GM19324 (cell line): ENCODE data around the gene SLC15A2.
"Not testable (repeated sequence)": the region's sequence is repeated elsewhere in the genome, so short reads cannot be mapped to it uniquely, and the experiment has no call there.

Experiments used
- ATAC-seq: cut with Tn5 transposase; IDR thresholded peaks from one replicate; pipeline ENCODE4 v1.9.1; 2021; ENCODE audit warnings: mild to moderate bottlenecking, moderate library complexity; ENCODE audit not compliant: unreplicated experiment, low FRiP score

SLC15A2 gene, protein sequence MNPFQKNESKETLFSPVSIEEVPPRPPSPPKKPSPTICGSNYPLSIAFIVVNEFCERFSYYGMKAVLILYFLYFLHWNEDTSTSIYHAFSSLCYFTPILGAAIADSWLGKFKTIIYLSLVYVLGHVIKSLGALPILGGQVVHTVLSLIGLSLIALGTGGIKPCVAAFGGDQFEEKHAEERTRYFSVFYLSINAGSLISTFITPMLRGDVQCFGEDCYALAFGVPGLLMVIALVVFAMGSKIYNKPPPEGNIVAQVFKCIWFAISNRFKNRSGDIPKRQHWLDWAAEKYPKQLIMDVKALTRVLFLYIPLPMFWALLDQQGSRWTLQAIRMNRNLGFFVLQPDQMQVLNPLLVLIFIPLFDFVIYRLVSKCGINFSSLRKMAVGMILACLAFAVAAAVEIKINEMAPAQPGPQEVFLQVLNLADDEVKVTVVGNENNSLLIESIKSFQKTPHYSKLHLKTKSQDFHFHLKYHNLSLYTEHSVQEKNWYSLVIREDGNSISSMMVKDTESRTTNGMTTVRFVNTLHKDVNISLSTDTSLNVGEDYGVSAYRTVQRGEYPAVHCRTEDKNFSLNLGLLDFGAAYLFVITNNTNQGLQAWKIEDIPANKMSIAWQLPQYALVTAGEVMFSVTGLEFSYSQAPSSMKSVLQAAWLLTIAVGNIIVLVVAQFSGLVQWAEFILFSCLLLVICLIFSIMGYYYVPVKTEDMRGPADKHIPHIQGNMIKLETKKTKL

GRCh38 chr3:121894301-121894990, at the start of gene SLC15A2:
SLC15A2 (plus strand) TSS chr3:121894401; CDS start chr3:121894477, 76 bp downstream.
- ATAC-seq = no peak

DNA sequence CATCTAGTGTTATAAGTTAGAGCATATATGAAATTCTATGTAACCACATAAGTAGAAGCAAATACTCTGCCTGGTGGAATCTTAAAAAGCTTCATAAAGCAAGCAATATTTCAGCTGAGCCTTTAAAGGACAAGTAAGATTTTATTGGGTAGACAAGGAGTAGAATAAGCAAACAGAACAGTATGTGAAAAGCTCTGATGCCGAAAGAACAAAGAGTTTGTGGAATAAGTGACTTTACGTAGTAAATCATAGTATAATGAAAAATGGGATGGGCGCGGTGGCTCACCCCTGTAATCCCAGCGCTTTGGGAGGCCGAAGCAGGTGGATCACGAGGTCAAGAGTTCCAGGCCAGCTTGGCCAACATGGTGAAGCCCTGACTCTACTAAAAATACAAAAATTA, 49.3 kb upstream of the SLC15A2 start:
- ATAC-seq = no peak

DNA sequence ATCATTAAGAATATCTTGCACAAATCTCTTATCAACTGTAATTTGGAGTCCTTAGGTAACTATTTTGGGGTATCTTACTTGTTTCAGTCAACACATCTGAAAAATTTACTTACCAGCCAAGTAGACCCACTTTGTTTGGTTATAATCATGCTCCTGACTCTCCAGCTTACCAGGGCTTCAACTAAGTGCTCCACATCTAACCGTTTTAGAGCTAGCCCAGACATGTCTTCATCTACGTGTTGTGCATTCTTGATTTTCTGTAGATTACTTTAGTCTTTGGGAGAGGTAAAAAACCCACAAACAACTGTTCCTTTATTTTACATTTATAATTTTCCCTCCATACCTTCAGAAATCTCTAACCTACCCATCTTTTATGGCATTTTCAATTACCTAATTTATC, 41.9 kb upstream of the SLC15A2 start:
- no peak for ATAC-seq

DNA sequence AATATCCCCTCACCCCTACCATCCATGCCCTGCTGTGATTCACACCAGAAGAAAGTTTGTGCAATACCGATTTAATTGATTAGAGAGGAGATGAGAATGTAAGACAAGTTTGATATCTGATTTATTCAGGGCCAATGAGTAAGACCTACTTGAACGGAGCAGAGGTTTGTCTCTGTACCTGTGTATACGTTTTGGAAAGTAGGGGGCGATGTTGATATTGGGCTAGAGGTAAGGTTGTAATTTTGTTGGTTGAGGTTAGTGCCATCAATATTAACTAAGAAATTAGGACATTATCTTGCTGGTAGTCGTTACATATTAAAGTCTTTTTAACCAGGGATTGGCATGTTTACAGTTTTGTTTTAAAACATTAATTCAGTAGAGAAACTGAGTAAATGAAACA, 38.6 kb upstream of the SLC15A2 start:
- no peak for ATAC-seq

DNA sequence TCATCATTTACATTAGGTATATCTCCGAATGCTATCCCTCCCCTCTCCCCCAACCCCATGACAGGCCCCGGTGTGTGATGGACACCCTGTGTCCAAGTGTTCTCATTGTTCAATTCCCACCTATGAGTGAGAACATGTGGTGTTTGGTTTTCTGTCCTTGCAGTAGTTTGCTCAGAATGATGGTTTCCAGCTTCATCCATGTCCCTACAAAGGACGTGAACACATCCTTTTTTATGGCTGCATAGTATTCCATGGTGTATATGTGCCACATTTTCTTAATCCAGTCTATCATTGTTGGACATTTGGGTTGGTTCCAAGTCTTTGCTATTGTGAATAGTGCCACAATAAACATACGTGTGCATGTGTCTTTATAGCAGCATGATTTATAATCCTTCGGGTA, 36.4 kb upstream of the SLC15A2 start:
- ATAC-seq = not testable (repeated sequence)

GRCh38 chr3:121863247-121863646, 31.0 kb upstream of the SLC15A2 start:
- ATAC-seq = not testable (repeated sequence)

DNA sequence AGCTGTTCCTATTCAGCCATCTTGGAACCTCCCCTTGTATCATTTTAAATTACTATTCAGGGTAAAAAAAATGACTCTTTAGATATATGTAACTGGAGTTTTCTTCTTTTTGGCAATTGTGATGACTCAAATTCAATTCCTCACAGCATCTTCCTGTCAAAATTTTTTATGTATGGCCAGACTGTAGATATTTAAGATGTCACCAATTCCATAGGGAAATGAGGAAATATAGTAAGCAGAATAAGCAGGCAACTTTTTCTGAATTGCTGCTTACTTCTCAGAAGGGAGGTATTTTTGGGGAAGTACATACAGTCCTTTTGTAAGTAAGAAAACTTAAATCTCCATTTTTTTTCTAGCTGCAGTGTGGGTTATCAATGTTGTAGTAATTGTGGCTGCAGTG, 30.4 kb upstream of the SLC15A2 start:
- no peak for ATAC-seq

GRCh38 chr3:121869736-121870135, 24.5 kb upstream of the SLC15A2 start:
- ATAC-seq = no peak

DNA sequence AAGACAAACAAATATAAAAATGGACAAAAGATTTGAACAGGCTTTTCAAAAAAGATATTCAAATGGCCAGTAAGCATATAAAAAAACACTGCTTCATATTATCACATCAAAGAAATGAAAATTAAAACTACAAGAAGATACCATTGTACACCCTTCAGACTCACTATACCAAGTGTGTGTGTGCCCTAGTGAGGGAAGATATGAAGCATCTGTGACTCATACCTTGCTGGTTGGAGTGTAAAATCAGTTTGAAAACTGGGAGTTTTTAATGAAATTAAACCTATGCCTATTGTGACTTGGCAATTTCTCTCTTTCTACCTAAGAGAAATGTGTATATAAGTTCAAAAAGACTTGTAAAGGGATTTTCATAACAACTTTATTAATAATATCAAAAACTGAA, 23.5 kb upstream of the SLC15A2 start:
- no peak for ATAC-seq

DNA sequence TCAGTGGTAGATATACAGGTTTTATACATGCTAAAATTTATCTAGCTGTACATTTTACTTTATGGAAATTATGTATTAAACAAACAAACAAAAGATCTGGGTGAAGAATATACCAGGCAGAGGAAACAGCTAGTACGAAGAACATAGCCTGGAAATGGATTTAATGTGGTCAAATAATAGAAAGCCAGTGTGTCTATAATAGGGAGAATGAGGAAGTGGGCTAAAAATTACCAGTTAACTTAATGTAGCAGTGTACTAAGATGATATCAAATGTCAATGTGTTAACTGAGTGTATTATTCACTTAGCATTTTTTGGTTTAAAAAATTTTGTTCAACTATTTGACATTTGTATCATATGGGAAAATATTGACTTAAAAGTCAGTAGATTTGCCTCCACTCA, 22.8 kb upstream of the SLC15A2 start:
- ATAC-seq = no peak

- no peak for ATAC-seq
Measured at GRCh38 chr3:121878411-121878810, 15.8 kb upstream of the SLC15A2 start.

DNA sequence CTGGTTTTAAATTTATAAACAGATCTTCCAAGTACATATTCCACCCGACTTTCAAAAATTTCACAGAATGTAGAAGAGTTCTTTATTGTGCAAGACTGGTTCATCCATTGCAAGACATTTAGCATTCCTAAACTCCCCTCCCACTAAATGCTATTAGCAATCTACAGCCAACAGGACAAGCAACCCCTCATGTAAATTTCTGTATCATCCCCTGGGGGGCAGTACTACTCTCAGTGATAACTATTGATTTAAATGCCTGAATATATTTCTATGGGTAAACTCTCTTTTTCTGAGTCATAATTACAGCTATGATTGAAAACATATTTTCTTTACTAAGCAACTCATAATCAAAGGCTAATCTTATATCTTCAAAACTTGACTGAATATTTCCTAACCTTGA, 10.7 kb upstream of the SLC15A2 start:
- ATAC-seq = no peak

- no peak for ATAC-seq
Measured at GRCh38 chr3:121885386-121885785, 8.8 kb upstream of the SLC15A2 start.

DNA sequence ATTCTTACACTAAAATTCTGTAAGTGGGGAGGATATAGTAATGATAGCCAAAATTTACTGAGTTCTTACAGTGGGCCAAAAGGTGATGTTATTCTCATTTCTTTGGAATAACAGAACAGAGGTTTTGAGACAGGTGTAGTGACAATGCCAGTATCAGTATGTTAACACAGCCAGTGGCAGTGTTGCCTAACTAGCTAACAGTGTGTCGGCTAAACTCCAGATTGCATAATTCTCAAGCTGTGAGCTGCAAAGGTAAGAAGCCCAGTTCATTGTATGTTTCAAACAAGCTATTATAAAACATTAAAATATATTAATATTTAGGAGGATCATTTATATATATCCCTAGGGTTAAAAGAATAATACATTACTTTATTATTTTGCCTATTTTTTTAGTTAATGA, 920 bp downstream of the SLC15A2 start:
- no peak for ATAC-seq

DNA sequence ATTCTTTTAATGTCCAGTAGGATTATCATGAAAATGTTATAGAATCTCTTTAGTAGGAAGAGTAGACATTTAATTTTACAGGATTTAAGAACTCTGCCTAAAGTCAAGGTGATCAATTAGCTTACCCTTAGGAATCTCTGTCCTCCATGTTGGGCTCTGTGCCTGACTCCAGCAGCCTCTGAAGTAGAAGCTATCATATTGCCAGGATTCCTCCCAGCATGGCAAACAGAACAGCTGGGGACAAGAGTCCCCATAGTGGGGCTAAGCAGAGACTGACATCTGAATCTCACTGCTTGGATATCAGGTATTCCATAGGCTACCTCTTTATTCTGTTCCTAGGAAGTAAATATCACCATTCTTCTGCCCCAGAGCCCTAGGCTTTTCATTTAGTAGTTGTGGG, 1.5 kb downstream of the SLC15A2 start:
- ATAC-seq = no peak

DNA sequence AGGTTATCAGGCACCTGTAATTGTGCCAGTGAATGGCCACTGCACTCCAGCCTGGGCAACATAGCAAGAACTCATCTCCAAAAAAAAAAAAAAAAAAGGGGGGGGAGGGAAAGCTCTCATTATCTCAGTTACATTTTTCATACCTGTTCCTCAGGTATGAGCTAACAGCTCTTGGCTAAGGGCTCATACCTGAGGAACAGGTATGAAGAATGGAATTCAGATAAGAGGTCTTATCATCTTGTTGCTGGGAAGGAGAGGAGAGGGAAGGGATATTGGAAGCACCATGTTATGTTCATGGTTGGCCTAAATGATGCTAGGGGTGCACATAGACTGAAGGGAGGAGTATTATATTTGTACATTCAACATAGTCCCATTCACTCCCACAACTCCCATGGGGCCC, 2.6 kb downstream of the SLC15A2 start:
- no peak for ATAC-seq

GRCh38 chr3:121897296-121897695, 3.1 kb downstream of the SLC15A2 start:
- ATAC-seq = no peak

- no peak for ATAC-seq
Measured at GRCh38 chr3:121913305-121913990, 19.2 kb downstream of the SLC15A2 start.

DNA sequence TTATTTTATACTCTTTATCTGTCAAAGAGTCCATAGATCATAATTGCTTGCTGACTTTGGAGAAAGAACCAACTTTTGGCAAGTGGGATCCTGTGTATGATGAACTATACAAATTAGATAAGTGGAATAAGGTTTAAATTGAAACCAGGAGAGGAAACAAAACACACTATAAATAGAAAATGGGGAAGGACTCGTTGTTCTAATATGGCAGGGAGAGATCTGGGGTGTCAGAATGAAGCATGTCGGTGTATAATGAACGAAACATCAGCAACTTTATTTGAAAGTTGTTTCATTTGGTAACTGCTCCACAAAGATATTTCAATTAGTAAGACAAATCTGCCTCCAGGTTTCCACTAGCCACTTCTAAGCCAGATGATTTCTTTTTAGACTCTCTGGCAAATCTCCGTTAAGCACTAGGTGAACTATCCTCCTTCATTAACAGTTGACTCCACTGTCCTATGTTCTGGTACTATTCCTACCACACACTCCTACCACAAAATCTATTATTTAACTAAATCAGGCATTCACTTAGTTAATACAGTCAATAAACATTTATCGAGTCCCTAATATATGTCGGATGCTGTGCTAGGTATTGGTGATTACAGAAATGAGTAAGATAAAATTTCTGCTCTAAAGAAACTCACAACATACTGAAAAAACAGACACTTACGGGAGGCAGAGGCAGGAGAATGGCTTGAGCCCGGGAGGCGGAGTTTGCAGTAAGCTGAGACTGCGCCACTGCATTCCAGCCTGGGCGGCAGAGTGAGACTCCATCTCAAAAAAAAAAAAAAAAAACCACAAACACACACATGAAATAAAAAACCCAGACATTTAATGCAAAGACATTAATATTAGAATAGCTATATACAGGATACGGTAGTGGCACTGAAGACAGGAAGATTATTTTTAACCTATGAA, 20.1 kb downstream of the SLC15A2 start:
- ATAC-seq = no peak

GRCh38 chr3:121916189-121916588, 22.0 kb downstream of the SLC15A2 start:
- no peak for ATAC-seq
